A673 (cell line): ENCODE measurements around the gene PCCA. TPM values are rescaled to one million over a fixed set of nuclear protein-coding genes. Genes with fewer than 3 reads are reported as not detected.
A peak's percentile ranks its signal among the peaks of the same experiment; 100 is the strongest.
"Not testable (repeated sequence)": the region's sequence is repeated elsewhere in the genome, so short reads cannot be mapped to it uniquely, and the experiment has no call there.

Experiments used
- BruUV-seq: library from RNA; stranded (reverse); fragments of 400-500 nt; replicated peaks from 2 replicates; lab custom pipeline; 2021; lab: Mats Ljungman, UMichigan
- CTCF ChIA-PET: fragments of 300-600 bp; sonication (Branson Sonifier 250); formaldehyde crosslinking; loops from one replicate; lab custom pipeline; 2022; ENCODE audit warnings: antibody characterized with exemption; lab: Charles Lee
- POLR2A ChIA-PET: fragments of 300-600 bp; sonication (Branson Sonifier 250); formaldehyde crosslinking; loops from one replicate; lab custom pipeline; 2022; ENCODE audit warnings: antibody characterized with exemption; ENCODE audit not compliant: low non-redundant PET; lab: Charles Lee
- DNase-seq: peaks from one replicate; pipeline ENCODE4 v3.0.0-alpha.2; 2015; ENCODE audit warnings: low spot score
- H3K27ac ChIP-seq: fragments of 200-600 bp; sonication (generic); 2 replicates; pipeline ENCODE4 v1.5.1; 2016; ENCODE audit warnings: mixed run types, low read depth, mild to moderate bottlenecking, mixed read lengths, antibody characterized with exemption, low read length; ENCODE audit not compliant: poor library complexity, severe bottlenecking
- H3K27me3 ChIP-seq: fragments of 200-600 bp; sonication (generic); replicated peaks from 2 replicates; pipeline ENCODE4 v1.6.1; 2017; ENCODE audit warnings: mixed run types, low read depth, mild to moderate bottlenecking, mixed read lengths, antibody characterized with exemption, low read length; ENCODE audit not compliant: insufficient read depth, poor library complexity
- H3K36me3 ChIP-seq: fragments of 200-600 bp; sonication (generic); 2 replicates; pipeline ENCODE4 v1.6.1; 2016; ENCODE audit warnings: mixed run types, mild to moderate bottlenecking, mixed read lengths, antibody characterized with exemption, low read length; ENCODE audit not compliant: insufficient read depth, poor library complexity, severe bottlenecking
- H3K4me1 ChIP-seq: fragments of 200-600 bp; sonication (generic); 2 replicates; pipeline ENCODE4 v1.6.1; 2017; ENCODE audit warnings: mixed run types, mild to moderate bottlenecking, mixed read lengths, antibody characterized with exemption, low read length; ENCODE audit not compliant: insufficient read depth, poor library complexity, severe bottlenecking
- H3K4me3 ChIP-seq: fragments of 200-600 bp; sonication (generic); 2 replicates; pipeline ENCODE4 v1.5.1; 2016; ENCODE audit warnings: low read depth, mixed run types, mild to moderate bottlenecking, mixed read lengths, low read length; ENCODE audit not compliant: poor library complexity, severe bottlenecking
- H3K9me3 ChIP-seq: fragments of 200-600 bp; sonication (generic); 2 replicates; pipeline ENCODE4 v1.6.1; 2016; ENCODE audit warnings: mixed run types, low read depth, mild to moderate bottlenecking, mixed read lengths, antibody characterized with exemption, low read length; ENCODE audit not compliant: poor library complexity, severe bottlenecking
- EZH2 ChIP-seq: fragments of 200-600 bp; sonication (generic); IDR thresholded peaks from 2 replicates; pipeline ENCODE4 v1.6.1; 2017; ENCODE audit warnings: borderline replicate concordance, low read depth, mild to moderate bottlenecking, mixed read lengths, antibody characterized with exemption, low read length; ENCODE audit not compliant: poor library complexity, severe bottlenecking
- intact Hi-C: fragments of 100-400 bp; cut with micrococcal nuclease; formaldehyde crosslinking; loops from one replicate; pipeline ENCODE4 v1.10.0; 2022; ENCODE audit not compliant: unreplicated experiment
- total RNA-seq: library from RNA; stranded (reverse); gene quantifications from 2 replicates; pipeline ENCODE4 v1.2.3, GENCODE V29; 2021
- TF ChIP-seq, protein P1 (sequence below): fragments of 300-800, 200-600 bp; sonication (generic); conservative IDR thresholded peaks from 2 replicates; pipeline ENCODE4 v1.5.1; 2017; ENCODE audit warnings: low read depth, mild to moderate bottlenecking, antibody characterized with exemption, low read length, moderate library complexity, mixed read lengths

The PCCA gene
- total RNA-seq, 1 experiment from 2014 or later: 93.0 TPM

DNA sequence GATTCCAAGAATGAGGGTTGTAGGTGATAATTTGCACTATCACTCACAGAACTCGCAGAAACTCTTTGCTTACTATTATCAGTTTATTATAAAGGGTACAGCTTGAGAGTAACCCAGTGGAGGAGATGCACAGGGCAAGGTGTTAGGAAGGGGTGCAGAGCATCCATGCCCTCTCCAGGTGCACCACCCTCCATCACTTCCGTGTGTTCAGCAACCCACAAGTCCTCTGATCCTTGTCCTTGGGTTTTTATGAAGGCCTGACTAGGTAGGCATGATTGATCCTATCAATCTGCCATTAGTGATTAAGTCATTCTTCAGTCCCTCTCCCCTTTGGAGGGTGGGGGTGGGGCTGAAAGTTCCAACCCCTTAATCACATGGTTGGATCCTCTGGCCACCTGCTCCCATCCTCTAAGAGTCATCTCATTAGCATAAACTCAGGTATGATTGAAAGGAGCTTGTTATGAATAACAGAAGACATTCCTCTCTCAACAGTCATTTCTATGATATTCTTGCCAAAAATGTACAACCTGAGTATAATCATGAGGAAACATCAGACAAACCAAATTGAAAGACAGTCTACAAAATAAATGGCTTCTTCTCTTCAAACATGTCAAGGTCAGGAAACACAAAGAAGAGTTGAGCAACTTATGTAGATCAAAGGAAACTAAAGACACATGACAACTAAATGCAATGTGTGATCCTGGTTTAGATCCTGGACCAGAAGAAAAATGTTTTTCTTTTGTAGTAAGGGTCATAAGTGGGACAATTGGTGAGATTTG is 225.4 kb downstream of the PCCA start:
- Histone ChIP-seq H3K4me1 (no peaks in the 10 kb centered on the region), H3K36me3 (peaks cover 55% of the 10 kb centered on the region), H3K27me3 (no peaks in the 10 kb centered on the region), H3K9me3 (peaks cover 9% of the 10 kb centered on the region), H3K27ac (no peak overlapping the region), H3K4me3 (no peak overlapping the region)
- no peak for TF ChIP-seq EZH2
- TF ChIP-seq, protein P1, sequence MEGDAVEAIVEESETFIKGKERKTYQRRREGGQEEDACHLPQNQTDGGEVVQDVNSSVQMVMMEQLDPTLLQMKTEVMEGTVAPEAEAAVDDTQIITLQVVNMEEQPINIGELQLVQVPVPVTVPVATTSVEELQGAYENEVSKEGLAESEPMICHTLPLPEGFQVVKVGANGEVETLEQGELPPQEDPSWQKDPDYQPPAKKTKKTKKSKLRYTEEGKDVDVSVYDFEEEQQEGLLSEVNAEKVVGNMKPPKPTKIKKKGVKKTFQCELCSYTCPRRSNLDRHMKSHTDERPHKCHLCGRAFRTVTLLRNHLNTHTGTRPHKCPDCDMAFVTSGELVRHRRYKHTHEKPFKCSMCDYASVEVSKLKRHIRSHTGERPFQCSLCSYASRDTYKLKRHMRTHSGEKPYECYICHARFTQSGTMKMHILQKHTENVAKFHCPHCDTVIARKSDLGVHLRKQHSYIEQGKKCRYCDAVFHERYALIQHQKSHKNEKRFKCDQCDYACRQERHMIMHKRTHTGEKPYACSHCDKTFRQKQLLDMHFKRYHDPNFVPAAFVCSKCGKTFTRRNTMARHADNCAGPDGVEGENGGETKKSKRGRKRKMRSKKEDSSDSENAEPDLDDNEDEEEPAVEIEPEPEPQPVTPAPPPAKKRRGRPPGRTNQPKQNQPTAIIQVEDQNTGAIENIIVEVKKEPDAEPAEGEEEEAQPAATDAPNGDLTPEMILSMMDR: no peak
- ChIA-PET POLR2A (no interaction called here), CTCF (no interaction called here)
- intact Hi-C loops: no loop called here
- no peak for DNase-seq
- BruUV-seq: no TSS peak

DNA sequence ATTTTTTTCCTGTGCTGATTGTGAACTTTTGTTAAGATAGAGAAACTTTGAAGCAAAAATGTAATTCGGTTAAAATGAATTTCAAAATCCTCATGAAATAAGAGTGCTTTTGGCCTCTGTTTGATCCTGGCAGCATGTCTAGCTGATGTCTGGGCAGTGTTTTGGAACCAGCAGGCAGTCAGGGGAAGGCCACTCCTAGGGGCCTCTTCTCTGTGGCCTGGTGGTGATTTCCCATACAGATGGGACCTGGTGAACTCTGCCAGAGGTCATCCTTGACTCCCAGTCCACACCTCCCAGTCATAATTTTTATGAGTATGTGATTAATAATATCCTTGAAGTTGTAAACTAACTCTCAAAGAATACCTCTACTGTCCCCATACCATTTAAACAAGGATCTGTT is 226.6 kb downstream of the PCCA start:
- Histone ChIP-seq H3K4me3 (no peak overlapping the region), H3K36me3 (peaks cover 45% of the 10 kb centered on the region), H3K4me1 (no peaks in the 10 kb centered on the region), H3K27ac (peak overlapping the region; percentile 46), H3K9me3 (peaks cover 9% of the 10 kb centered on the region), H3K27me3 (no peaks in the 10 kb centered on the region)
- TF ChIP-seq, protein P1: no peak
- TF ChIP-seq EZH2: no peak
- CTCF ChIA-PET: no interaction called here
- DNase-seq: no peak
- BruUV-seq: no TSS peak
- POLR2A ChIA-PET: no interaction called here
- intact Hi-C loops: no loop called here

DNA sequence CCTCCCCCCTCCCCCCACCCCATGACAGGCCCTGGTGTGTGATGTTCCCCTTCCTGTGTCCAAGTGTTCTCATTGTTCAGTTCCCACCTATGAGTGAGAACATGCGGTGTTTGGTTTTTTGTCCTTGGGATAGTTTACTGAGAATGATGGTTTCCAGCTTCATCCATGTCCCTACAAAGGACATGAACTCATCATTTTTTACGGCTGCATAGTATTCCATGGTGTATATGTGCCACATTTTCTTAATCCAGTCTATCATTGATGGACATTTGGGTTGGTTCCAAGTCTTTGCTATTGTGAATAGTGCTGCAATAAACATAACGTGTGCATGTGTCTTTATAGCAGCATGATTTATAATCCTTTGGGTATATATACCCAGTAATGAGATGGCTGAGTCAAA is 229.6 kb downstream of the PCCA start:
- POLR2A ChIA-PET, CTCF ChIA-PET, H3K9me3 ChIP-seq, H3K4me1 ChIP-seq, H3K27me3 ChIP-seq, DNase-seq, H3K27ac ChIP-seq, H3K4me3 ChIP-seq, BruUV-seq, intact Hi-C loops: not testable (repeated sequence)
- peaks cover 27% of the 10 kb centered on the region for H3K36me3 ChIP-seq

DNA sequence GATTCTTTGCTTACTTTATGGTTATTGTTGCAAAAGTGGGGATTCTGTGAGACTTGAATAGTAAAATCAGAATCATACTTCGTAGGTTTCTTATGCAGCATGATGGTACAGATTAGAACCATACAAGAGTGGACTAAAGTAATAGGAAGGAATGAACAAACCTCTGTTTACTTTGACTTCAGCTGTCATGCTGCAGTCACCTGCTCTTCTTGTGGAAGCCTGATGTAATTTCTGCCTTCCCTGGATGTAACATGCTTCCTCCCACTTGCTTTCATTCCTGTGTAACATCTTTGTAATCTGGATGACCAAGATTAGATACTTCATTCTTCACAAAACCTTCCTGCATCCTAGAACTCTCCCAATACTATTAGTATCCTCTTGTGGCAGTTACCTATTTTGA is 235.0 kb downstream of the PCCA start:
- CTCF ChIA-PET: no interaction called here
- peaks cover 31% of the 10 kb centered on the region for H3K36me3 ChIP-seq
- POLR2A ChIA-PET: no interaction called here
- no peaks in the 10 kb centered on the region for H3K4me1 ChIP-seq
- no peak overlapping the region for H3K4me3 ChIP-seq
- H3K27me3 ChIP-seq: no peaks in the 10 kb centered on the region
- no peak for TF ChIP-seq EZH2
- TF ChIP-seq, protein P1: no peak
- BruUV-seq: no TSS peak
- H3K27ac ChIP-seq: no peak overlapping the region
- no peak for DNase-seq
- H3K9me3 ChIP-seq: no peaks in the 10 kb centered on the region
- intact Hi-C loops: no loop called here
